Renal cortical epithelial cell (primary cell): ENCODE data around the gene IL17RB. TPM values are rescaled to one million over a fixed set of nuclear protein-coding genes. Genes with fewer than 3 reads are reported as not detected.

Experiments
- DNase-seq: peaks from one replicate; pipeline ENCODE4 v3.0.0-alpha.2; 2011; ENCODE audit warnings: low read depth
- total RNA-seq: library from RNA; depleted of rRNA; stranded (reverse); fragments of >200 nt; gene quantifications from 2 replicates; pipeline ENCODE4 v1.2.3, GENCODE V29; 2014

IL17RB gene, protein sequence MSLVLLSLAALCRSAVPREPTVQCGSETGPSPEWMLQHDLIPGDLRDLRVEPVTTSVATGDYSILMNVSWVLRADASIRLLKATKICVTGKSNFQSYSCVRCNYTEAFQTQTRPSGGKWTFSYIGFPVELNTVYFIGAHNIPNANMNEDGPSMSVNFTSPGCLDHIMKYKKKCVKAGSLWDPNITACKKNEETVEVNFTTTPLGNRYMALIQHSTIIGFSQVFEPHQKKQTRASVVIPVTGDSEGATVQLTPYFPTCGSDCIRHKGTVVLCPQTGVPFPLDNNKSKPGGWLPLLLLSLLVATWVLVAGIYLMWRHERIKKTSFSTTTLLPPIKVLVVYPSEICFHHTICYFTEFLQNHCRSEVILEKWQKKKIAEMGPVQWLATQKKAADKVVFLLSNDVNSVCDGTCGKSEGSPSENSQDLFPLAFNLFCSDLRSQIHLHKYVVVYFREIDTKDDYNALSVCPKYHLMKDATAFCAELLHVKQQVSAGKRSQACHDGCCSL
- total RNA-seq: 1.4 and 10.9 TPM in 2 replicates

- DNase-seq: no peak
Observed at GRCh38 chr3:53846134-53846850, at the start of gene IL17RB, which contains the start of gene CHDH. IL17RB (plus strand) TSS chr3:53846568; CDS start chr3:53846589, 21 bp downstream. CHDH (minus strand) TSS chr3:53846419; CDS start chr3:53824008, 22,411 bp downstream.

GRCh38 chr3:53798144-53798543 lies 48.2 kb upstream of the IL17RB start:
- DNase-seq: no peak

GRCh38 chr3:53799338-53799865 lies 47.0 kb upstream of the IL17RB start:
- DNase-seq: no peak

- DNase-seq: no peak
Observed at GRCh38 chr3:53800041-53800906, 46.1 kb upstream of the IL17RB start.

- no peak for DNase-seq
Observed at GRCh38 chr3:53801319-53801718, 45.0 kb upstream of the IL17RB start.

DNA sequence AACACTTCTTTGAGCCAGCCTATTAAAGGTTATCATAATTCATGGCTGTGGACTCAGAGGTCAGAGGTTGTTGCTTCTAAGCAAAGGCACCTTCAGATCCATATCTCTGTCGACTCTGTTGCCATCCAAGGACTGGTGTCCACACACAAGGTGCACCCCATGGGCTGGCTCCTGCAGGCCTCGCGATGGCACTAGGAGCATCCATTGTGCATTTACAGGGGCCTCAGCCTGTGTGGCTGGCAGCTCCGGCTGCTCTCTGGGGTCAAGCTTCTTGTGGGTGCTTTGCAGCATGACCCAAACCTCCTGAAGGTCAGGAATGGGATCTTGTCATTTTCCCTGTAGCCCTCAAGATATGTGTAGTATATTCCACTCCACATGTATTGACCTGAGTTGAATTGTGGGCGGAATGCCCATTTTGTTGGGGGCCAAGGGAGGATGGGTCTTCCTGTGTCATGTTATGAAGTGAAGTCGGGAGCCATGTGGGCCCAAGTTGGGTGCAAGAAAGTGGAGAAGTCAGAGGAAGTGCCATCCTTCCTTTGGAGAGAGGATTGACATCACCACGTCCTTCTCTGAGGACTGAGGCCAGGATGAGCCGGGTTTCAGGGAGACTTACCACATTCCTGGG lies 44.0 kb upstream of the IL17RB start:
- no peak for DNase-seq

DNA sequence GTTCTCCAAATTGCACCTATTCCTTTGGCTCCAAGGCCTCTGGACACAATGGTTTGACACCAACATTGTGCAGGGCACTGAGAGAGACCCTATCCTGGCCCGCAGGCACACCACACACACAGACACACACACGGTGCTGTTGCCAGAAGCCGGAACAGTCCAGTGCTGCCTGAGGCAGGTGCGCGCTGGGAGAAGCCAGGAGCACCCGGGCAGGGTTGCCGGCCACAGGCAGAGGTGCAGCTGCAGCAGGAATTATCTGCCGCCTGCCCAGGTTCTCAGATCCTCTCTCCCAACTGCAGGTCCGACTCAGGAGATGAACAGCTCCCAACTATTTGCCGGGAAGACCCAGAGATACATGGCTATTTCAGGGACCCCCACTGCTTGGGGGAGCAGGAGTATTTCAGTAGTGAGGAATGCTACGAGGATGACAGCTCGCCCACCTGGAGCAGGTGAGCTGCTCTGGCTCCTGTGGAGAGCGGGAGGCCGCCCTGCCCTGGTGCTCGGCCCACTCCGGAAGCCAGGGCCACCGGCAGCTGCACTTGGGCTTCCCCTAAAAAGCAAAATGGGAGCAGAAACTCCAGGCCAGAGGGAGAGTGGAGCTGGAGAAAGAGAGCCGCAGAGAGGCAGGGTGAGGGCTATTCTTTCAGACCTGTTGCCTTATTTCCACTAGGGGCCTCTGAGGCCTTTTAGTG lies 43.1 kb upstream of the IL17RB start:
- DNase-seq: no peak

GRCh38 chr3:53803816-53804695 lies 42.3 kb upstream of the IL17RB start:
- peak; percentile 57 for DNase-seq

- DNase-seq: peak; percentile 77
Observed at GRCh38 chr3:53804697-53805462, 41.5 kb upstream of the IL17RB start.

DNA sequence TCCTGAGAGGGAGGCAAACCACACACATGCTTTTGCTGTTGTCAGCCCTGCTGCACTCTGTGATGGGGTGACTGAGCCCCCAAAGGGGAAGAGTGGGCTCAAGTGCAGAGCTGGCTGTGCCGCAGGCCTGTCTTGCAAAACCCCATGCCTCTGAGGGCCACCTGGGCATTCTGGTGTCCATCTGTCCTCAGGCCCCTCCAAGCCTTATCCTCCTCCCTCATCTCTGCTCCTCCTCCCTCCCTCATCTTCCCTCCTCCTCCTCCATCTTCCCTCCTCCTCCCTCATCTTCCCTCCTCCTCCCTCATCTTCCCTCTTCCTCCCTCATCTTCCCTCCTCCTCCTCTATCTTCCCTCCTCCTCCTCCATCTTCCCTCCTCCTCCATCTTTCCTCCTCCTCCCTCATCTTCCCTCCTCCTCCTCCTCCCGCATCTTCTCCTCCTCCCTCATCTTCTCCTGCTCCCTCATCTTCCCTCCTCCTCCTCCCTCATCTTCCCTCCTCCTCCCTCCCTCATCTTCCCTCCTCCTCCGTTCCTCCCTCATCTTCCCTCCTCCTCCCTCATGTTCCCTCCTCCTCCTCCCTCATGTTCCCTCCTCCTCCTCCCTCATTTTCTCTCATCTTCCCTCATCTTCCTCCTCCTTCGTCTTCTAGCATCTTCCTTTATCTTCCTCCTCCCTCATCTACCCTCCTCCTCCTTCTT lies 40.8 kb upstream of the IL17RB start:
- DNase-seq: no peak

- peak; percentile 91 for DNase-seq
Observed at GRCh38 chr3:53806182-53807116, 39.9 kb upstream of the IL17RB start.

- no peak for DNase-seq
Observed at GRCh38 chr3:53807117-53807810, 39.1 kb upstream of the IL17RB start.

DNA sequence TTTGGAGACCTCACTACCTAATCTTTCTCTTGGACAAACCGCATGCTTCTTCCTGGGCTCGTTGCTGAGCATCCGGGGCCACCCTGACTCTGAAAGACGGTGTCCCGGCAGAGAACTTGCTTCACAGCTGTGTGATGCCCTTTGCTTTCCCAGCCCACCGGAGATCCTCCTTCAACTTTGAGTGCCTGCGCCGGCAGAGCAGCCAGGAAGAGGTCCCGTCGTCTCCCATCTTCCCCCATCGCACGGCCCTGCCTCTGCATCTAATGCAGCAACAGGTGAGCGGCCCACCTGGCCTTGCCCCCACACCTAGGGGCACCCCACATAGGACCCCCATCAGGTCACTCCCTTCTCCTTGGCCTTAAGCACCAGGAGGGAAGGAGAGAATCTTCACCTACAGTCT lies 37.9 kb upstream of the IL17RB start:
- DNase-seq: no peak

DNA sequence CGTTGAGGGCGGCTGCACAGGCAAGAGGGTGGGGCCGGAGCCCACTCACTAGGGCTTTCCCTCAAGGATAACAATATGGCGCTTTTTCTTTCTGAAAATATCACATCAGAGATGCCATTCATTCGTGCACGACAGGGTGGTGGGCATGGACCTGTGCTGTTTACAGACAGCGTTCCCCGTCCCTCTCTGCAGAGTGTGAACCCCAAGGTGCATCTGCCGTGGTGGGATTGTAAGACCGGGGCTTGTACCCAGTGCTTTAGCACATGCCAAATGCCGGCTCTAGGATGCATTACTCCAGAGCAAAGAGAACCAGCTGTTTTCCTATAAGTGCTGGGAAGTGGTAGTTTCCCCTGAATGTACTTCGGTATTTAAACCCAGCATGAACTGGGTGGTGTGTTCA lies 37.1 kb upstream of the IL17RB start:
- DNase-seq: no peak

- no peak for DNase-seq
Observed at GRCh38 chr3:53809764-53810400, 36.5 kb upstream of the IL17RB start.
